Measurements from ENCODE around the gene MORC1. TPM values are rescaled to one million over a fixed set of nuclear protein-coding genes. Genes with fewer than 3 reads are reported as not detected.

The MORC1 gene
- total RNA-seq, 1 donor from 2014 or later: not detected

DNA sequence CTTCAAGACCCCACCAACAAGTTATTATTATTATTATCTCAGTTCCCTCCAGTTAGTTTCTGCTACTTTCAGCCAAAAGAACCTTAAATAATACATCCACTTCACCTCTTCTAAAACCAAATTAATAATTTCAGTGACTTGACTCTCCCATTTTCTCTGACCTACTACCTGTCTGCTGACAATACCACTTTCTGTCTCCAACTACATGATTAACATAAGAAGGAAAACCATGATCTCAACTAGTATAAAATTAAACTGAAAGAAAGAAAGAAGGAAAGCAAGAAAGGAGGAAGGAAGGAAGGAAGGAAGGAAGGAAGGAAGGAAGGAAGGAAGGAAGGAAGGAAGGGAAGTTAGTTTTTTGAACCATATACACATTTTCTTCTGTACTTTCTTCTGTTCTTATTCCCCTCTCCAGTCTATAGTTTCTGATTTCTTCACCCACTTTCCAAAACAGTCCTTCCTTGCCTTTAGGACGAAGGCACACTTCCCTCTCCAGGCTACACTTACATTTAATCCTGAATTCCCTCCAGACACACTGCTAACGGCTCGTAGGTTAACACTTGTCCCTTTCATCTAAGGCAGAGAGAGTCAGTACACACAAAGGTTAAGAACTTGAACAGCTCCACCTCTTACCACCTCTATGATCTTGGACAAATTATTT, 84.8 kb downstream of the MORC1 start:
- Mint-ChIP-seq H3K27ac (ENCODE audit: unreplicated experiment) (no peak overlapping the region), H3K4me1 (ENCODE audit: low read depth) (no peaks in the 10 kb centered on the region), H3K9me3 (ENCODE audit: low read depth) (peaks cover 6% of the 10 kb centered on the region), H3K4me3 (ENCODE audit: unreplicated experiment) (no peak overlapping the region), H3K27me3 (ENCODE audit: low read depth) (peaks cover 13% of the 10 kb centered on the region), H3K36me3 (ENCODE audit: low read depth) (no peaks in the 10 kb centered on the region)
- DNase-seq (ENCODE audit: low spot score): no peak
- TF ChIP-seq, protein P1, sequence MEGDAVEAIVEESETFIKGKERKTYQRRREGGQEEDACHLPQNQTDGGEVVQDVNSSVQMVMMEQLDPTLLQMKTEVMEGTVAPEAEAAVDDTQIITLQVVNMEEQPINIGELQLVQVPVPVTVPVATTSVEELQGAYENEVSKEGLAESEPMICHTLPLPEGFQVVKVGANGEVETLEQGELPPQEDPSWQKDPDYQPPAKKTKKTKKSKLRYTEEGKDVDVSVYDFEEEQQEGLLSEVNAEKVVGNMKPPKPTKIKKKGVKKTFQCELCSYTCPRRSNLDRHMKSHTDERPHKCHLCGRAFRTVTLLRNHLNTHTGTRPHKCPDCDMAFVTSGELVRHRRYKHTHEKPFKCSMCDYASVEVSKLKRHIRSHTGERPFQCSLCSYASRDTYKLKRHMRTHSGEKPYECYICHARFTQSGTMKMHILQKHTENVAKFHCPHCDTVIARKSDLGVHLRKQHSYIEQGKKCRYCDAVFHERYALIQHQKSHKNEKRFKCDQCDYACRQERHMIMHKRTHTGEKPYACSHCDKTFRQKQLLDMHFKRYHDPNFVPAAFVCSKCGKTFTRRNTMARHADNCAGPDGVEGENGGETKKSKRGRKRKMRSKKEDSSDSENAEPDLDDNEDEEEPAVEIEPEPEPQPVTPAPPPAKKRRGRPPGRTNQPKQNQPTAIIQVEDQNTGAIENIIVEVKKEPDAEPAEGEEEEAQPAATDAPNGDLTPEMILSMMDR (IDR thresholded peaks at IDR 0.05): no peak

DNA sequence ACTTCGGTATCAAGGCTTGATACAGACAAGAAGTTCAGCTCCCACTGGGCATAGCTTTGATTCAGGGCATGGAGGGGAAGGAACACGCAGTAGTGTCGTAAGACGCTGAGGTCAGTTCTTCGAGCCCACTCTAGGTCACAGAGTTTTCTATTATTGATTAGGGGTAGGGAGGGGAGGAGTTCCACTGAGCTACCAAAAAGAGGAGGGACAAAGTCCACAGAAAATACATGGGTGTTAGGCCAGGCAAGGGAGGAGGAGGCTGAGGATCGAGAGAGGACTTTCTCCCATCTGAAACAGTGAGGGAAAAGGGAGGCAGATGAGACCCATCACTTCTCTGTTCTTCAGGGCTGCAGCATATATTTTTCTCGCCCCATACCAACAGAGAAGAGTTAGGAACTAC, 89.2 kb downstream of the MORC1 start:
- Mint-ChIP-seq H3K9me3 (ENCODE audit: low read depth) (no peaks in the 10 kb centered on the region), H3K36me3 (ENCODE audit: low read depth) (no peaks in the 10 kb centered on the region), H3K4me1 (ENCODE audit: low read depth) (no peaks in the 10 kb centered on the region), H3K27ac (ENCODE audit: unreplicated experiment) (no peak overlapping the region), H3K4me3 (ENCODE audit: unreplicated experiment) (no peak overlapping the region), H3K27me3 (ENCODE audit: low read depth) (peaks cover 8% of the 10 kb centered on the region)
- no peak for DNase-seq (ENCODE audit: low spot score)
- TF ChIP-seq, protein P1 (IDR thresholded peaks at IDR 0.05): no peak

DNA sequence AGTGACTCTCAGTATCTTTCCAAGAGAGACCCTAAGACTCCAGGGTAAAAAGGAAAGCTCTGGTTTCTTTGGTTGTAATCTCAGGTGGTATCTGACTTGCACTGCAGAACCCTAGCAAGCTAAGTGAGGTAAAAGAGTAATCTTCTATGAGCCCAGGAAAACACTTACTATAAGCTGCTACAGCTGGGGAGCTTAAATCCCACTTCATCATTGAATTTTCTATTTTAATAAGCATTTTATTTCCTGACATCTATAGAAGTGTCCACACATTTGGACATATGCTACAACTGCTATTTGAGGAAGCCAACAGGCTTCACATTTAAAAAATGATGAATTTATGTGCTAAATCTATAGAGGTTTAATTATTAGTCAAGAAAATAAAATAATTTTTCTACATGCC, 91.1 kb downstream of the MORC1 start:
- Mint-ChIP-seq H3K9me3 (ENCODE audit: low read depth) (no peaks in the 10 kb centered on the region), H3K27ac (ENCODE audit: unreplicated experiment) (no peak overlapping the region), H3K4me1 (ENCODE audit: low read depth) (no peaks in the 10 kb centered on the region), H3K36me3 (ENCODE audit: low read depth) (no peaks in the 10 kb centered on the region), H3K27me3 (ENCODE audit: low read depth) (peaks cover 5% of the 10 kb centered on the region), H3K4me3 (ENCODE audit: unreplicated experiment) (no peak overlapping the region)
- DNase-seq (ENCODE audit: low spot score): no peak
- TF ChIP-seq, protein P1 (IDR thresholded peaks at IDR 0.05): no peak

DNA sequence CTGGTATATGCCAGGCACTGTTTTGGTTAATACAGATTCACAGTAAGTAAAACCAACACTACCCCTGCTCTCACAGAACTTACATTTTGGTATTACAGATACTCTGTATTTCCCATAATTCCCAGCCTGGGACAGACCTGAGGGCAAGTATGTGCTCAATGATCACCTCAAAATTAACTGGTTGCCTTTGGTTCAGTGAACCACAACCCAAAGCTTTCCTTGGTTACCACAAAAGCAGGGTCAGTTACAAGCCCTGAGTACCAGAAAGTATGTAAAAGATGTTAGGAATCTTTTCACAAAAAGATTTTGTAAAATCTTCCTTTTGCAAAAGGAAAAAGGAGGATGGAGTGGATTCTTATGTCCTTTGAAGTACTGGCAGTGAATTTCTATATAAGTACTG, 92.0 kb downstream of the MORC1 start:
- Mint-ChIP-seq H3K36me3 (ENCODE audit: low read depth) (no peaks in the 10 kb centered on the region), H3K4me1 (ENCODE audit: low read depth) (no peaks in the 10 kb centered on the region), H3K4me3 (ENCODE audit: unreplicated experiment) (no peak overlapping the region), H3K27ac (ENCODE audit: unreplicated experiment) (no peak overlapping the region), H3K27me3 (ENCODE audit: low read depth) (peaks cover 5% of the 10 kb centered on the region), H3K9me3 (ENCODE audit: low read depth) (no peaks in the 10 kb centered on the region)
- no peak for DNase-seq (ENCODE audit: low spot score)
- TF ChIP-seq, protein P1 (IDR thresholded peaks at IDR 0.05): no peak

DNA sequence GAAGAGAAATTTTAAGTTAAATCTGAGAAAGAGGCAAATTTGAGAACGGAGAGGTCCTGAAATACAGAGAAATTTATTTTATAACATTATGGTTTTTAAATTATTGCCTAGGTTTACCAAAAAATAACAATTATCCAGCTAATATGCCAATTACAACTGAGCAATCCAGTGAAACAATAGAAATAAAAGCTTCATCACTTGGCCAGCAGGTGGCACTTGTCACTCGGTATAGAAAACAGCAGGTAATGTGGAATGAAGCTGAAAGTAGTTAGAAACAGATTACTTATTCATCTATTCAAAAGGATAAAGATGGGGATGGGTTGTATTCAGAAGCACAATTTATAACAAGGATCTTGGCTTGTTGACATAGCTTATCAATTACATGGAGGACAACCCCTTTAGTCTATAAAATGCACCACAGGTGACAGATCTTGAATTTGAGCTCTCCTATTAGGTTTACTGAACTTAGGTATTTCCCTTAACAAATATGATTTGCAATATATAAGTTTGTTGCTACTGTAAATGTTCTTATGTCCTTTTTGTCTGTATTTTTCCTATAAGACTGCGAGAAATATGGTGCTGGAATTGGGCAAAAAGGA, 94.2 kb downstream of the MORC1 start:
- no peaks in the 10 kb centered on the region for H3K9me3 Mint-ChIP-seq (ENCODE audit: low read depth)

More for the DNA sequence above, 94.2 kb downstream of the MORC1 start:
- Mint-ChIP-seq H3K27ac (ENCODE audit: unreplicated experiment) (no peak overlapping the region), H3K27me3 (ENCODE audit: low read depth) (peaks cover 16% of the 10 kb centered on the region), H3K36me3 (ENCODE audit: low read depth) (no peaks in the 10 kb centered on the region), H3K4me1 (ENCODE audit: low read depth) (no peaks in the 10 kb centered on the region), H3K4me3 (ENCODE audit: unreplicated experiment) (no peak overlapping the region)
- TF ChIP-seq, protein P1 (IDR thresholded peaks at IDR 0.05): peak; percentile 90
- DNase-seq (ENCODE audit: low spot score): no peak

Data from chondrocyte (in vitro differentiated cells).